Endothelial cell of umbilical vein (primary cell): Measurements from ENCODE around the gene CTBP2. TPM values are rescaled to one million over a fixed set of nuclear protein-coding genes. Genes with fewer than 3 reads are reported as not detected.

Experiments used
- BruUV-seq: library from RNA; stranded (reverse); fragments of 400-500 nt; replicated peaks from 2 replicates; lab custom pipeline; 2021; lab: Mats Ljungman, UMichigan
- CTCF ChIA-PET: fragments of 300-600, 350-600 bp; sonication (Branson Sonifier 250); formaldehyde crosslinking; loops from one replicate; lab custom pipeline; 2021; ENCODE audit warnings: antibody characterized with exemption, inconsistent platforms; lab: Charles Lee
- POLR2A ChIA-PET: fragments of 300-600, 350-600 bp; sonication (Branson Sonifier 250); formaldehyde crosslinking; loops from one replicate; lab custom pipeline; 2021; ENCODE audit warnings: antibody characterized with exemption, inconsistent platforms; lab: Charles Lee
- DNase-seq: peaks from one replicate; pipeline ENCODE4 v3.0.0-alpha.2; 2011; ENCODE audit warnings: low read depth, low spot score
- FAIRE-seq: peaks from 2 replicates; lab custom pipeline; 2011; peaks lifted over from hg19 to GRCh38; lab: Jason Lieb, UNC
- H2AFZ ChIP-seq: 2 replicates; pipeline ENCODE4 v1.6.0; 2012; ENCODE audit warnings: low read depth, low read length, control low read depth, inconsistent platforms
- H3K27ac ChIP-seq: 2 replicates; pipeline ENCODE4 v1.5.1; 2011; ENCODE audit warnings: low read depth, mild to moderate bottlenecking, control low read depth, low read length, moderate library complexity; ENCODE audit not compliant: insufficient read depth
- H3K27me3 ChIP-seq, 2 experiments: 2 replicates each; pipeline versions ENCODE4 v1.6.0 to v1.6.1; 2011; ENCODE audit warnings: low read length in 2 of 2, mixed read lengths in 1 of 2; ENCODE audit not compliant: control insufficient read depth in 2 of 2, insufficient read depth in 2 of 2
- H3K36me3 ChIP-seq, 2 experiments: 2 replicates in 1 of 2; 3 replicates in 1 of 2; pipeline ENCODE4 v1.5.1; 2011; ENCODE audit warnings: low read length in 2 of 2, mild to moderate bottlenecking in 1 of 2, moderate library complexity in 1 of 2; ENCODE audit not compliant: control insufficient read depth in 2 of 2, insufficient read depth in 2 of 2; ENCODE audit errors: extremely low read depth in 1 of 2
- H3K4me1 ChIP-seq: 3 replicates; pipeline ENCODE4 v1.5.1; 2011; ENCODE audit warnings: mild to moderate bottlenecking, low read length; ENCODE audit not compliant: control insufficient read depth, insufficient read depth; ENCODE audit errors: extremely low read depth
- H3K4me2 ChIP-seq: 2 replicates; pipeline ENCODE4 v1.6.1; 2011; ENCODE audit warnings: low read length, control low read depth, mixed read lengths; ENCODE audit not compliant: insufficient read depth
- H3K4me3 ChIP-seq, 3 experiments: fragments of 200-600 bp in 1 of 3; sonication (generic), shearing (Covaris generic) in 1 of 3; replicated peaks in 1 of 3; 2 replicates each; pipeline ENCODE4 v1.5.1; 2011 to 2016; ENCODE audit warnings: control low read depth in 3 of 3, low read length in 3 of 3, mild to moderate bottlenecking in 2 of 3, inconsistent platforms in 1 of 3, low read depth in 1 of 3, moderate library complexity in 1 of 3; ENCODE audit not compliant: insufficient read depth in 1 of 3
- H3K79me2 ChIP-seq: 2 replicates; pipeline ENCODE4 v1.6.0; 2012; ENCODE audit warnings: low read length, inconsistent platforms; ENCODE audit not compliant: control insufficient read depth, insufficient read depth
- H3K9ac ChIP-seq: replicated peaks from 2 replicates; pipeline ENCODE3; 2011; ENCODE audit warnings: low read length, control low read depth; ENCODE audit not compliant: insufficient read depth; ENCODE audit errors: extremely low read depth
- H3K9me1 ChIP-seq: replicated peaks from 3 replicates; pipeline ENCODE4 v1.6.0; 2011; ENCODE audit warnings: mild to moderate bottlenecking, low read length; ENCODE audit not compliant: control insufficient read depth, insufficient read depth; ENCODE audit errors: extremely low read depth
- H3K9me3 ChIP-seq: replicated peaks from 2 replicates; pipeline ENCODE4 v1.5.1; 2012; ENCODE audit warnings: low read length, inconsistent platforms; ENCODE audit not compliant: control insufficient read depth, insufficient read depth
- H4K20me1 ChIP-seq: replicated peaks from 2 replicates; pipeline ENCODE3; 2011; ENCODE audit warnings: mild to moderate bottlenecking, low read length; ENCODE audit not compliant: control insufficient read depth, insufficient read depth; ENCODE audit errors: extremely low read depth
- CTCF ChIP-seq, 2 donors: IDR thresholded peaks; 1 replicate in 1 of 2; 2 replicates in 1 of 2; pipeline ENCODE4 v1.5.1; 2011; ENCODE audit warnings: low read length in 2 of 2, mild to moderate bottlenecking in 2 of 2, moderate library complexity in 2 of 2, control low read depth in 1 of 2, inconsistent platforms in 1 of 2, low read depth in 1 of 2; ENCODE audit not compliant: insufficient read depth in 1 of 2; ENCODE audit errors: extremely low read depth in 1 of 2
- EZH2 ChIP-seq: IDR thresholded peaks from 2 replicates; pipeline ENCODE4 v1.6.1; 2012; ENCODE audit warnings: borderline replicate concordance, low read depth, mild to moderate bottlenecking, moderate library complexity, low read length, inconsistent platforms; ENCODE audit not compliant: severe bottlenecking
- FOS ChIP-seq: IDR thresholded peaks from 2 replicates; pipeline ENCODE4 v1.6.1; 2011; ENCODE audit warnings: mild to moderate bottlenecking, low read length, moderate library complexity, borderline replicate concordance; ENCODE audit not compliant: insufficient read depth
- GATA2 ChIP-seq: IDR thresholded peaks from 2 replicates; pipeline ENCODE4 v1.7.0; 2011; ENCODE audit warnings: low read depth, mild to moderate bottlenecking, moderate library complexity, mixed read lengths, low read length; ENCODE audit not compliant: insufficient read length, insufficient read depth
- JUN ChIP-seq: IDR thresholded peaks from 2 replicates; pipeline ENCODE4 v1.6.1; 2011; ENCODE audit warnings: borderline replicate concordance, low read depth; ENCODE audit not compliant: insufficient read length, insufficient read depth
- MYC ChIP-seq: IDR thresholded peaks from one replicate; pipeline ENCODE4 v1.6.1; 2011; ENCODE audit warnings: mild to moderate bottlenecking, low read depth, low read length
- POLR2A ChIP-seq: IDR thresholded peaks from 2 replicates; pipeline ENCODE4 v1.6.1; 2012; ENCODE audit warnings: low read depth, mild to moderate bottlenecking, control low read depth, low read length
- POLR2AphosphoS5 ChIP-seq: IDR thresholded peaks from 2 replicates; pipeline ENCODE4 v1.6.1; 2012; ENCODE audit warnings: low read depth, mild to moderate bottlenecking, control low read depth, low read length, moderate library complexity; ENCODE audit not compliant: insufficient read depth
- dilution Hi-C: fragments of 300-500 bp; cut with MboI; formaldehyde crosslinking; loops from one replicate; pipeline ENCODE4 v1.15.0; 2019; ENCODE audit warnings: low sequenced_read_pairs; ENCODE audit not compliant: extremely low pct_ligation_motif_present
- intact Hi-C: fragments of 100-400 bp; cut with micrococcal nuclease; formaldehyde crosslinking; loops from one replicate; pipeline ENCODE4 v1.10.0; 2022
- polyA plus RNA-seq, 4 experiments: library from polyadenylated mRNA; depleted of rRNA in 3 of 4; stranded (reverse) in 3 of 4; unstranded in 1 of 4; fragments of >200 nt; gene quantifications; 2 replicates each; pipeline versions ENCODE4 v1.2.1 to v1.2.3, GENCODE V29; 2011 to 2012; ENCODE audit warnings: missing spikeins in 1 of 4
- total RNA-seq: library from RNA; stranded (reverse); gene quantifications from 2 replicates; pipeline ENCODE4 v1.2.3, GENCODE V29; 2021
- TF ChIP-seq, protein P1 (sequence below): IDR thresholded peaks from 2 replicates; pipeline ENCODE4 v1.6.1; 2011; ENCODE audit not compliant: insufficient read depth, insufficient read length

CTBP2 gene
- total and polyA plus RNA-seq, 2 donors (not counting 3 experiments of a cell fraction or from before 2014, with no cell fraction given): 118 to 128 TPM

DNA sequence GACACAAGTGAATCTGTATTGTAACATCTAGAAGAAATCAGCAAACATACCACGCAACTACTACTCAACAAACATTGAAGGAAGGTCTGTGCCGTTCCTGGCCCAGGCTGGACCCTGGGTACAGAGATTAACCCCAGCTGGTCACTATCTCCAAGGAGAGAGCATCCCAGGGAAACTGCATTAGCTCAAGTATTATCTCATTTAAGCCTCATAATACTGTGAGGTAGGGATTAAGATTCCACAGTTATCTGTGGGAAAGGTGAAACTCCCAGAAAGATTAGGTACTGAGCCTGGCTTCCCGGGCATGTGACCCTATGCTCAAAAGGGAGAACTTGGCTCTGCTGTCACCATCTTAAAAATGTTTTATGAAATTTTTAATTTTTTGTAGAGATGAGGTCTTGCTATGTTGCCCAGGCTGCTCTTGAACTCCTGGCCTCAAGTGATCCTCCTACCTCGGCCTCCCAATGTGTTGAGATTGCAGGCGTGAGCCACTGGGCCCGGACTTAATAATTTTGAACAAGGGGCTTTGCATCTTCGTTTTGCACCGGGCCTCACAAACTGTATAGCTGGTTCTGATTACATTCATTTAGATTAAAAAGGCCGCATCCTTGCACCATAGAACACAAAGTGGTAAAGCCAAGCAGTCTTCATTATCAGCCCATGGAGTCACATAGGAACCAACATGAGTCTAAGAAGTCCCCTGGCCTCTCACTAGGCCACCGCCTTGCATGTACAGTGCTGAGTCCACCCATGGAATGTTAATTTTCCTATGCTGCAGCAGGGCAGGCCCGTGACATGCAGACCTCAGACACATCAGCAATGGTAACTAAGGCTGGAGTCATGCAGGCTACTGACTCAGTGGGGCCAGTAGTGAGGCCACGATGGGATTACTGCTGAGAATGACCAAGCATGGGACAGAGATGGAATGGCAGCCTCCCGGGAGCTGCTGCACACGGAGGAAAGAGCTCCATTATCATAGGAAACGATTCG is 5.5 kb upstream of the CTBP2 start:
- Histone ChIP-seq H3K4me2 (no peak overlapping the region), H3K9ac (no peak overlapping the region), H3K4me3 (no peak overlapping the region), H4K20me1 (no peaks in the 10 kb centered on the region), H3K79me2 (no peaks in the 10 kb centered on the region), H3K27me3 (peaks cover 0 to 7% of the 10 kb centered on the region in 2 experiments), H3K4me1 (no peaks in the 10 kb centered on the region), H3K27ac (no peak overlapping the region), H3K9me1 (no peaks in the 10 kb centered on the region), H2AFZ (no peak overlapping the region), H3K9me3 (no peaks in the 10 kb centered on the region), H3K36me3 (no peaks in the 10 kb centered on the region)
- no TSS peak for BruUV-seq
- intact Hi-C loops (no loop called here), dilution Hi-C loops (no loop called here)
- CTCF ChIA-PET: interaction anchor here (0.6 kb wide), 1 partner anchor 118 kb away, joined by 3 read pairs; no protein-coding TSS in a partner anchor
- FAIRE-seq (no peak), DNase-seq (no peak)
- POLR2A ChIA-PET: no interaction called here
- TF ChIP-seq FOS (no peak), POLR2A (no peak), CTCF (IDR thresholded peaks at IDR 0.05; ENCODE audit: extremely low read depth in 1 of 2, insufficient read depth in 1 of 2, low read depth in 1 of 2, low read length in 2 of 2) (no peak), EZH2 (no peak), JUN (no peak), POLR2AphosphoS5 (no peak), MYC (no peak), GATA2 (no peak)
- TF ChIP-seq, protein P1, sequence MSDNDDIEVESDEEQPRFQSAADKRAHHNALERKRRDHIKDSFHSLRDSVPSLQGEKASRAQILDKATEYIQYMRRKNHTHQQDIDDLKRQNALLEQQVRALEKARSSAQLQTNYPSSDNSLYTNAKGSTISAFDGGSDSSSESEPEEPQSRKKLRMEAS: no peak
